Spleen (tissue), 11 donors: ENCODE measurements around the gene DBNL. TPM values are rescaled to one million over a fixed set of nuclear protein-coding genes. Genes with fewer than 3 reads are reported as not detected.

Experiments used
- DNase-seq: peaks from one replicate; pipeline ENCODE4 v3.0.0-alpha.2; 2020
- H3K27ac ChIP-seq, 8 donors: fragments of 200-600 bp; sonication (generic) in 7 of 8; 1 replicate in 4 of 8; 2 replicates in 4 of 8; pipeline versions ENCODE4 v1.5.0 to v1.8.0; 2016 to 2021; ENCODE audit warnings: inconsistent platforms in 4 of 8, mild to moderate bottlenecking in 4 of 8, moderate library complexity in 1 of 8
- H3K27me3 ChIP-seq, 7 donors: fragments of 200-600 bp; sonication (generic) in 6 of 7; replicated peaks in 1 of 7; 1 replicate in 4 of 7; 2 replicates in 3 of 7; pipeline versions ENCODE4 v1.5.0 to v1.8.0; 2016 to 2021; ENCODE audit warnings: inconsistent platforms in 3 of 7, mild to moderate bottlenecking in 1 of 7
- H3K36me3 ChIP-seq, 6 donors: fragments of 200-600 bp; sonication (generic) in 5 of 6; 1 replicate in 4 of 6; 2 replicates in 2 of 6; pipeline versions ENCODE4 v1.5.0 to v1.8.0; 2016 to 2021; ENCODE audit warnings: inconsistent platforms in 2 of 6
- H3K4me1 ChIP-seq, 6 donors: fragments of 200-600 bp; sonication (generic) in 5 of 6; 1 replicate in 3 of 6; 2 replicates in 3 of 6; pipeline versions ENCODE4 v1.5.0 to v1.8.0; 2016 to 2021; ENCODE audit warnings: inconsistent platforms in 3 of 6
- H3K4me3 ChIP-seq, 8 donors: fragments of 200-600 bp; sonication (generic) in 7 of 8; 1 replicate in 4 of 8; 2 replicates in 4 of 8; pipeline versions ENCODE4 v1.5.0 to v1.8.0; 2016 to 2021; ENCODE audit warnings: inconsistent platforms in 4 of 8, mild to moderate bottlenecking in 4 of 8, moderate library complexity in 2 of 8
- H3K9me3 ChIP-seq, 8 donors: fragments of 200-600 bp; sonication (generic) in 7 of 8; 1 replicate in 4 of 8; 2 replicates in 4 of 8; pipeline versions ENCODE4 v1.5.0 to v1.8.0; 2016 to 2021; ENCODE audit warnings: inconsistent platforms in 4 of 8
- POLR2A ChIP-seq, 3 donors: fragments of 450-650 bp; IDR thresholded peaks; one replicate each; pipeline ENCODE4 v1.5.1; 2017; ENCODE audit warnings: antibody characterized with exemption in 3 of 3, mild to moderate bottlenecking in 1 of 3
- POLR2AphosphoS5 ChIP-seq, 3 donors: sonication (generic); formaldehyde crosslinking; IDR thresholded peaks; one replicate each; pipeline ENCODE4 v1.5.1; 2017; ENCODE audit warnings: antibody characterized with exemption in 3 of 3
- WGBS, 5 donors: extraction: QIAGEN DNeasy Blood & Tissue Kit in 3 of 5; methylation state at CpG; one replicate each; pipeline versions ENCODE4 v1.1.5 to v1.1.7; 2013 to 2018; 5-methylcytosine and 5-hydroxymethylcytosine counted together
- intact Hi-C: fragments of 100-400 bp; cut with DNase I; formaldehyde crosslinking; loops from one replicate; pipeline ENCODE4 v1.15.0; 2023; ENCODE audit warnings: low total_unique reads
- polyA plus RNA-seq, 3 donors: library from polyadenylated mRNA; stranded (reverse); fragments of 200-250 nt; gene quantifications; one replicate each; pipeline ENCODE4 v1.2.1, GENCODE V29; 2013
- total RNA-seq, 7 donors: library from RNA; depleted of rRNA in 3 of 7; stranded (reverse); fragments of >200 nt in 3 of 7; fragmentation: NEBNext Ultra II Directional in 4 of 7; extraction: Animal tissue kit (Norgen Biotek cat#: 25700) in 4 of 7; gene quantifications; one replicate each; pipeline versions ENCODE4 v1.1.0 to v1.2.1, GENCODE V29; 2016 to 2021
- TF ChIP-seq, protein P1 (sequence below), 11 experiments: fragments of 200-600 bp in 7 of 11; fragments of 450-650 bp in 4 of 11; sonication (generic) in 4 of 11; IDR thresholded peaks in 8 of 11; conservative IDR thresholded peaks in 3 of 11; 1 replicate in 7 of 11; 2 replicates in 4 of 11; pipeline versions ENCODE4 v1.4.0 to v1.8.0; 2016 to 2021; ENCODE audit warnings: antibody characterized with exemption in 11 of 11, inconsistent platforms in 4 of 11, mild to moderate bottlenecking in 1 of 11
- donor health status: healthy with polysubstance abuse.
- donor health status: DM: no; HTN: no; CAD: no; lungs with moderate emphysema.
- donor health status: DM: no; HTN: no; CAD: no.
- donor health status: Bipolar disorder and iron deficiency.
- donor health status: healthy.
- donor health status: DM: no; HTN: no; CAD: no.
- donor health status: DM: yes; HTN: yes; CAD: no.

Gene DBNL
- total and polyA plus RNA-seq, 10 donors: 118 to 257 (median 206) TPM

DNA sequence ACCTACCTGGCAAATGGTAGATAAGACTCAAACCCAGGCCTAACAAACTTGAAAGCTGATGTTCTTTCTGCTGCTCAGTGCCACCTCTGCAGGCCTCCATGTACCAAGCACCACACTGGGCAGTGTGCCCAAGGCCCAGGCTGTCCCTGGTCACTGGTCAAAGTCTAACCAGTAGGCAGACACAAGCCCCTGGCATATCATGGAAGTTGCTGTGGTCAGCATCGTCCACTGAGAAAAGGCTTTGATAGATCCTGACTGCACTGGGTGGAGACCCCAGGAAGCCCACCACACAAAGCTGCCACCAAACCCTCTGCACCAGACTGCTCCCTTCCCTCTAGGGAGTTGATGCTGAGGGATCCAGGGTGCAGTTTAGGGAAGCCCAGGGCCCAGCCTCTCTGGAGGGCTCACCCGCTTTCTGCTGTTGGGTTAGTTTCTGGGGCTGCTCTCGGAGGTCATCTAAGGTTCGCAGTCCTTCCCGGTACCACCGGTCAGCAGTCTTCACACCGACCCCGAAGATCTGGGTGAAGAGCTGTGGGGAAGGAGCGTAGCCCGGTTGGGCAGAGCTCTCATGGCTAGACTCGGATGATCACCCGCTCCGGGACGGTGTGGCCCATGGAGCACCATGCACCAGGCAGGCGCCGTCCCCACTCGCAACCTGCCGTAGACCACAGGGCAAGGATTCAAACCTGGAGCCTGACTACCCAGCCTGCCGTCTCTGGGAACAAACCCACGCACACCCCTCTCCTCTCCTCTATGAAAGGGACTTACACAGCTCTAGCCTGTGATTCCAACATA, 31.8 kb downstream of the DBNL start:
- H3K9me3 ChIP-seq: no peaks in the 10 kb centered on the region
- DNase-seq: peak; percentile 78
- H3K4me1 ChIP-seq: peaks cover 25 to 98% (median 66%) of the 10 kb centered on the region in 6 donors
- TF ChIP-seq, protein P1, sequence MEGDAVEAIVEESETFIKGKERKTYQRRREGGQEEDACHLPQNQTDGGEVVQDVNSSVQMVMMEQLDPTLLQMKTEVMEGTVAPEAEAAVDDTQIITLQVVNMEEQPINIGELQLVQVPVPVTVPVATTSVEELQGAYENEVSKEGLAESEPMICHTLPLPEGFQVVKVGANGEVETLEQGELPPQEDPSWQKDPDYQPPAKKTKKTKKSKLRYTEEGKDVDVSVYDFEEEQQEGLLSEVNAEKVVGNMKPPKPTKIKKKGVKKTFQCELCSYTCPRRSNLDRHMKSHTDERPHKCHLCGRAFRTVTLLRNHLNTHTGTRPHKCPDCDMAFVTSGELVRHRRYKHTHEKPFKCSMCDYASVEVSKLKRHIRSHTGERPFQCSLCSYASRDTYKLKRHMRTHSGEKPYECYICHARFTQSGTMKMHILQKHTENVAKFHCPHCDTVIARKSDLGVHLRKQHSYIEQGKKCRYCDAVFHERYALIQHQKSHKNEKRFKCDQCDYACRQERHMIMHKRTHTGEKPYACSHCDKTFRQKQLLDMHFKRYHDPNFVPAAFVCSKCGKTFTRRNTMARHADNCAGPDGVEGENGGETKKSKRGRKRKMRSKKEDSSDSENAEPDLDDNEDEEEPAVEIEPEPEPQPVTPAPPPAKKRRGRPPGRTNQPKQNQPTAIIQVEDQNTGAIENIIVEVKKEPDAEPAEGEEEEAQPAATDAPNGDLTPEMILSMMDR (IDR thresholded peaks at IDR 0.05 in 8 of 11, conservative IDR thresholded peaks at IDR 0.05 in 3 of 11): no peak
- TF ChIP-seq POLR2AphosphoS5 (IDR thresholded peaks at IDR 0.05): peak in 1 of 3 donors; percentile 35
- 93 to 97% (median 95%) methylated on average over 10 to 20 of the region's 20 CpGs for WGBS, 5 donors
- no peak overlapping the region for H3K4me3 ChIP-seq
- peaks cover 0 to 89% (median 74%) of the 10 kb centered on the region in 6 donors for H3K36me3 ChIP-seq
- peak overlapping the region in 4 of 8 donors; percentile 92 to 98 (median 96) for H3K27ac ChIP-seq
- H3K27me3 ChIP-seq: no peaks in the 10 kb centered on the region
- intact Hi-C loops: no loop called here

DNA sequence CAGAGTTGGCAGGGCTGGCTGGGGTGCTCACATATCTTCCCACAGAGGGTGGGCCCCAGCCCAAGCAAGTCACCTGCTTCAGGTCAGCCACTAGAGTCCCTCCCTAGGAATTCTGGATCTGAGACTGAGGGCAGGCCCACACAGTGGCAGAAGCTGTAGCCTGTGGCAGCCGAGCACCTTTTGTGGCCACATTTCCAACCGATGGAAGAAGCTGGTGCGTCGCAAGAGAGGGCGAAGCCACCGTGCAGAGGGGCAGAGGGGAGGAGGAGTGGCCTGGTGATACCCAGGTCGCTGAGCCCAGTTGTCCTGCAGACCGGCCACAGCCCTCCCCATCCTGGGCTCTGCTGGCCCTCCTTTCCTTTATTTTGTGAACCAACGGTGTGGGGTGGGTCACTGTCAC, 32.6 kb downstream of the DBNL start:
- H3K27ac ChIP-seq: peak overlapping the region in 2 of 8 donors; percentile 96 to 98
- H3K9me3 ChIP-seq: no peaks in the 10 kb centered on the region
- TF ChIP-seq POLR2A (IDR thresholded peaks at IDR 0.05) (no peak), POLR2AphosphoS5 (IDR thresholded peaks at IDR 0.05) (peak in 1 of 3 donors; percentile 16)
- peaks cover 24 to 98% (median 63%) of the 10 kb centered on the region in 6 donors for H3K4me1 ChIP-seq
- intact Hi-C loops: no loop called here
- WGBS, 5 donors: 82 to 90% (median 86%) methylated on average over 8 to 9 of the region's 9 CpGs
- DNase-seq: peak; percentile 67
- H3K36me3 ChIP-seq: peaks cover 0 to 89% (median 74%) of the 10 kb centered on the region in 6 donors
- no peaks in the 10 kb centered on the region for H3K27me3 ChIP-seq
- no peak overlapping the region for H3K4me3 ChIP-seq

- Histone ChIP-seq H3K9me3 (no peaks in the 10 kb centered on the region), H3K36me3 (peaks cover 0 to 83% (median 73%) of the 10 kb centered on the region in 6 donors), H3K27ac (peak overlapping the region in 4 of 8 donors; percentile 48 to 99 (median 97)), H3K27me3 (no peaks in the 10 kb centered on the region), H3K4me3 (no peak overlapping the region), H3K4me1 (peaks cover 17 to 92% (median 58%) of the 10 kb centered on the region in 6 donors)
- intact Hi-C loops: no loop called here
- 77 to 83% (median 82%) methylated on average over 5 of the region's 5 CpGs for WGBS, 5 donors
- DNase-seq: peak; percentile 70
- no peak for TF ChIP-seq POLR2AphosphoS5 (IDR thresholded peaks at IDR 0.05)
These were observed 33.2 kb downstream of the DBNL start for GRCh38 chr7:44077681-44078091.

GRCh38 chr7:44078521-44078920, 34.0 kb downstream of the DBNL start:
- Histone ChIP-seq H3K27ac (peak overlapping the region in 5 of 8 donors; percentile 5 to 99 (median 96)), H3K4me1 (peaks cover 12 to 91% (median 53%) of the 10 kb centered on the region in 6 donors), H3K36me3 (peaks cover 0 to 74% (median 65%) of the 10 kb centered on the region in 6 donors), H3K4me3 (no peak overlapping the region), H3K27me3 (no peaks in the 10 kb centered on the region), H3K9me3 (no peaks in the 10 kb centered on the region)
- TF ChIP-seq POLR2A (IDR thresholded peaks at IDR 0.05) (no peak), POLR2AphosphoS5 (IDR thresholded peaks at IDR 0.05) (peak in 1 of 3 donors; percentile 25)
- WGBS, 5 donors: 72 to 87% (median 77%) methylated on average over 8 of the region's 8 CpGs
- intact Hi-C loops: no loop called here
- DNase-seq: peak; percentile 68

GRCh38 chr7:44079331-44080021, 35.0 kb downstream of the DBNL start:
- H3K4me1 ChIP-seq: peaks cover 8 to 91% (median 48%) of the 10 kb centered on the region in 6 donors
- H3K36me3 ChIP-seq: peaks cover 0 to 65% (median 60%) of the 10 kb centered on the region in 6 donors
- H3K4me3 ChIP-seq: peak overlapping the region in 1 of 8 donors; percentile 14
- TF ChIP-seq POLR2A (IDR thresholded peaks at IDR 0.05): no peak
- TF ChIP-seq POLR2AphosphoS5 (IDR thresholded peaks at IDR 0.05): no peak
- TF ChIP-seq, protein P1 (IDR thresholded peaks at IDR 0.05 in 8 of 11, conservative IDR thresholded peaks at IDR 0.05 in 3 of 11): no peak
- intact Hi-C loops: no loop called here
- WGBS, 5 donors: 80 to 92% (median 87%) methylated on average over 8 to 11 of the region's 11 CpGs
- peak overlapping the region in 4 of 8 donors; percentile 13 to 99 (median 97) for H3K27ac ChIP-seq
- peak; percentile 74 for DNase-seq
- H3K27me3 ChIP-seq: no peaks in the 10 kb centered on the region
- no peaks in the 10 kb centered on the region for H3K9me3 ChIP-seq
